ENCODE measurements around the gene C2CD2L.

DNA sequence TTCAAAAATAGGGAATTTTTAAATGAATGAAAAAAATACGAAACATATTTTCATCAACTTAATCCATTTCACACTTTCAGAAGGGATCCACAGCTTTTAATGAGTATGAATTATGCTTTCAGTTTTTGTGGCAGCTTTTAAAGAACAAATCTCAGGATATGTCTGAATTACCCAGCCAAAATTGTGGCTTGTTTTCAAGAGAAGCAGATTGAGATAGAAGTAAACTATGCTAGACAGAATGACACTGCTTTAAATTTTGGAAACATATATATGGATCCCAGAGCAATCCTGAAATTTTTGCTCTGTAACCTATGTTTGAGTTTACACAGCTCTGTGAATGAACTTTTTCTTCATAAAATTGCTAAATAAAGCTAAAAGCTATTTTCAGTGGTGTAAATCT, 11.8 kb downstream of the C2CD2L start:
- TF ChIP-seq BHLHE40 (IDR thresholded peaks at IDR 0.05; ENCODE audit: low read depth, low read length) (no peak), POLR2A (IDR thresholded peaks at IDR 0.05; ENCODE audit: low read depth, low read length) (no peak), FOS (IDR thresholded peaks at IDR 0.05; ENCODE audit: low read depth, low read length) (no peak), SMC3 (IDR thresholded peaks at IDR 0.05; ENCODE audit: low read depth, low read length) (no peak), RAD21 (IDR thresholded peaks at IDR 0.05; ENCODE audit: low read length) (no peak), MAFK (IDR thresholded peaks at IDR 0.05; ENCODE audit: low read depth, low read length) (no peak), CHD1 (IDR thresholded peaks at IDR 0.05; ENCODE audit: low read depth, low read length) (no peak)
- TF ChIP-seq, protein P1, sequence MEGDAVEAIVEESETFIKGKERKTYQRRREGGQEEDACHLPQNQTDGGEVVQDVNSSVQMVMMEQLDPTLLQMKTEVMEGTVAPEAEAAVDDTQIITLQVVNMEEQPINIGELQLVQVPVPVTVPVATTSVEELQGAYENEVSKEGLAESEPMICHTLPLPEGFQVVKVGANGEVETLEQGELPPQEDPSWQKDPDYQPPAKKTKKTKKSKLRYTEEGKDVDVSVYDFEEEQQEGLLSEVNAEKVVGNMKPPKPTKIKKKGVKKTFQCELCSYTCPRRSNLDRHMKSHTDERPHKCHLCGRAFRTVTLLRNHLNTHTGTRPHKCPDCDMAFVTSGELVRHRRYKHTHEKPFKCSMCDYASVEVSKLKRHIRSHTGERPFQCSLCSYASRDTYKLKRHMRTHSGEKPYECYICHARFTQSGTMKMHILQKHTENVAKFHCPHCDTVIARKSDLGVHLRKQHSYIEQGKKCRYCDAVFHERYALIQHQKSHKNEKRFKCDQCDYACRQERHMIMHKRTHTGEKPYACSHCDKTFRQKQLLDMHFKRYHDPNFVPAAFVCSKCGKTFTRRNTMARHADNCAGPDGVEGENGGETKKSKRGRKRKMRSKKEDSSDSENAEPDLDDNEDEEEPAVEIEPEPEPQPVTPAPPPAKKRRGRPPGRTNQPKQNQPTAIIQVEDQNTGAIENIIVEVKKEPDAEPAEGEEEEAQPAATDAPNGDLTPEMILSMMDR (conservative IDR thresholded peaks at IDR 0.05; ENCODE audit: low read depth, low read length) = no peak
